ENCODE results near the gene ROR1.
A peak's percentile ranks its signal among the peaks of the same experiment; 100 is the strongest.

The ROR1 gene

GRCh38 chr1:63758791-63759190, 15.0 kb upstream of the ROR1 start:
- peaks cover 15% of the 10 kb centered on the region for H3K4me1 ChIP-seq (ENCODE audit: control insufficient read depth, insufficient read depth, low read length, poor library complexity, severe bottlenecking)
- no peaks in the 10 kb centered on the region for H3K36me3 ChIP-seq (ENCODE audit: control insufficient read depth, insufficient read depth, low read length)
- H3K4me3 ChIP-seq (ENCODE audit: extremely low read depth, insufficient read depth, low read length, poor library complexity, severe bottlenecking): no peak overlapping the region
- no peaks in the 10 kb centered on the region for H3K9me3 ChIP-seq (ENCODE audit: control insufficient read depth, low read length)
- H3K27ac ChIP-seq (ENCODE audit: low read depth, low read length, severe bottlenecking): no peak overlapping the region
- WGBS, 2 experiments (ENCODE audit: insufficient coverage in 2 of 2): 83 to 100% methylated on average over 2 to 3 of the region's 6 CpGs

- Histone ChIP-seq H3K4me1 (ENCODE audit: control insufficient read depth, insufficient read depth, low read length, poor library complexity, severe bottlenecking) (peaks cover 15% of the 10 kb centered on the region), H3K9me3 (ENCODE audit: control insufficient read depth, low read length) (no peaks in the 10 kb centered on the region), H3K4me3 (ENCODE audit: extremely low read depth, insufficient read depth, low read length, poor library complexity, severe bottlenecking) (no peak overlapping the region), H3K27ac (ENCODE audit: low read depth, low read length, severe bottlenecking) (no peak overlapping the region), H3K36me3 (ENCODE audit: control insufficient read depth, insufficient read depth, low read length) (no peaks in the 10 kb centered on the region)
Measured at GRCh38 chr1:63759778-63760177, 14.0 kb upstream of the ROR1 start.

- H3K27ac ChIP-seq (ENCODE audit: low read depth, low read length, severe bottlenecking): no peak overlapping the region
- no peaks in the 10 kb centered on the region for H3K9me3 ChIP-seq (ENCODE audit: control insufficient read depth, low read length)
- H3K36me3 ChIP-seq (ENCODE audit: control insufficient read depth, insufficient read depth, low read length): no peaks in the 10 kb centered on the region
- no peak overlapping the region for H3K4me3 ChIP-seq (ENCODE audit: extremely low read depth, insufficient read depth, low read length, poor library complexity, severe bottlenecking)
- H3K4me1 ChIP-seq (ENCODE audit: control insufficient read depth, insufficient read depth, low read length, poor library complexity, severe bottlenecking): peaks cover 5% of the 10 kb centered on the region
- no CpG with 5 or more reads among the region's 1 CpG for WGBS, 2 experiments (ENCODE audit: insufficient coverage in 2 of 2)
Measured at GRCh38 chr1:63770381-63770780, 3.4 kb upstream of the ROR1 start.

- 73 to 84% methylated on average over 2 to 3 of the region's 3 CpGs for WGBS, 2 experiments (ENCODE audit: insufficient coverage in 2 of 2)
- no peaks in the 10 kb centered on the region for H3K36me3 ChIP-seq (ENCODE audit: control insufficient read depth, insufficient read depth, low read length)
- H3K4me3 ChIP-seq (ENCODE audit: extremely low read depth, insufficient read depth, low read length, poor library complexity, severe bottlenecking): no peak overlapping the region
- H3K9me3 ChIP-seq (ENCODE audit: control insufficient read depth, low read length): no peaks in the 10 kb centered on the region
- peak overlapping the region; percentile 18 for H3K27ac ChIP-seq (ENCODE audit: low read depth, low read length, severe bottlenecking)
- H3K4me1 ChIP-seq (ENCODE audit: control insufficient read depth, insufficient read depth, low read length, poor library complexity, severe bottlenecking): peaks cover 12% of the 10 kb centered on the region
Measured at GRCh38 chr1:63772201-63772600, 1.6 kb upstream of the ROR1 start.

- H3K4me1 ChIP-seq (ENCODE audit: control insufficient read depth, insufficient read depth, low read length, poor library complexity, severe bottlenecking): peaks cover 12% of the 10 kb centered on the region
- 0 to 22% methylated on average over 1 of the region's 2 CpGs for WGBS, 2 experiments (ENCODE audit: insufficient coverage in 2 of 2)
- H3K4me3 ChIP-seq (ENCODE audit: extremely low read depth, insufficient read depth, low read length, poor library complexity, severe bottlenecking): no peak overlapping the region
- H3K36me3 ChIP-seq (ENCODE audit: control insufficient read depth, insufficient read depth, low read length): no peaks in the 10 kb centered on the region
- H3K9me3 ChIP-seq (ENCODE audit: control insufficient read depth, low read length): no peaks in the 10 kb centered on the region
- no peak overlapping the region for H3K27ac ChIP-seq (ENCODE audit: low read depth, low read length, severe bottlenecking)
Measured at GRCh38 chr1:63772876-63773275, 941 bp upstream of the ROR1 start.

- Histone ChIP-seq H3K4me1 (ENCODE audit: control insufficient read depth, insufficient read depth, low read length, poor library complexity, severe bottlenecking) (peaks cover 16% of the 10 kb centered on the region), H3K36me3 (ENCODE audit: control insufficient read depth, insufficient read depth, low read length) (no peaks in the 10 kb centered on the region), H3K9me3 (ENCODE audit: control insufficient read depth, low read length) (no peaks in the 10 kb centered on the region), H3K27ac (ENCODE audit: low read depth, low read length, severe bottlenecking) (no peak overlapping the region), H3K4me3 (ENCODE audit: extremely low read depth, insufficient read depth, low read length, poor library complexity, severe bottlenecking) (peak overlapping the region; percentile 72)
- 0 to 17% methylated on average over 3 to 4 of the region's 9 CpGs for WGBS, 2 experiments (ENCODE audit: insufficient coverage in 2 of 2)
Measured at GRCh38 chr1:63773496-63773814, 362 bp upstream of the ROR1 start.

GRCh38 chr1:63774617-63775417, 1.0 kb downstream of the ROR1 start:
- Histone ChIP-seq H3K9me3 (ENCODE audit: control insufficient read depth, low read length) (no peaks in the 10 kb centered on the region), H3K36me3 (ENCODE audit: control insufficient read depth, insufficient read depth, low read length) (no peaks in the 10 kb centered on the region), H3K27ac (ENCODE audit: low read depth, low read length, severe bottlenecking) (peak overlapping the region; percentile 37), H3K4me1 (ENCODE audit: control insufficient read depth, insufficient read depth, low read length, poor library complexity, severe bottlenecking) (peaks cover 28% of the 10 kb centered on the region), H3K4me3 (ENCODE audit: extremely low read depth, insufficient read depth, low read length, poor library complexity, severe bottlenecking) (peak overlapping the region; percentile 72)
- WGBS, 2 experiments (ENCODE audit: insufficient coverage in 2 of 2): 0 to 1% methylated on average over 47 to 56 of the region's 72 CpGs

GRCh38 chr1:63775418-63776127, 1.8 kb downstream of the ROR1 start:
- peak overlapping the region; percentile 37 for H3K27ac ChIP-seq (ENCODE audit: low read depth, low read length, severe bottlenecking)
- WGBS, 2 experiments (ENCODE audit: insufficient coverage in 2 of 2): 19% methylated on average over 2 to 3 of the region's 8 CpGs
- H3K36me3 ChIP-seq (ENCODE audit: control insufficient read depth, insufficient read depth, low read length): no peaks in the 10 kb centered on the region
- no peaks in the 10 kb centered on the region for H3K9me3 ChIP-seq (ENCODE audit: control insufficient read depth, low read length)
- peak overlapping the region; percentile 72 for H3K4me3 ChIP-seq (ENCODE audit: extremely low read depth, insufficient read depth, low read length, poor library complexity, severe bottlenecking)
- H3K4me1 ChIP-seq (ENCODE audit: control insufficient read depth, insufficient read depth, low read length, poor library complexity, severe bottlenecking): peaks cover 31% of the 10 kb centered on the region

GRCh38 chr1:63777286-63777685, 3.5 kb downstream of the ROR1 start:
- no peak overlapping the region for H3K27ac ChIP-seq (ENCODE audit: low read depth, low read length, severe bottlenecking)
- H3K4me1 ChIP-seq (ENCODE audit: control insufficient read depth, insufficient read depth, low read length, poor library complexity, severe bottlenecking): peaks cover 31% of the 10 kb centered on the region
- 50% methylated on average over 1 of the region's 2 CpGs; no CpG with 5 or more reads in 1 of the 2 experiments for WGBS, 2 experiments (ENCODE audit: insufficient coverage in 2 of 2)
- H3K36me3 ChIP-seq (ENCODE audit: control insufficient read depth, insufficient read depth, low read length): no peaks in the 10 kb centered on the region
- no peaks in the 10 kb centered on the region for H3K9me3 ChIP-seq (ENCODE audit: control insufficient read depth, low read length)
- H3K4me3 ChIP-seq (ENCODE audit: extremely low read depth, insufficient read depth, low read length, poor library complexity, severe bottlenecking): no peak overlapping the region

GRCh38 chr1:63777965-63778880, 4.4 kb downstream of the ROR1 start:
- Histone ChIP-seq H3K4me1 (ENCODE audit: control insufficient read depth, insufficient read depth, low read length, poor library complexity, severe bottlenecking) (peaks cover 30% of the 10 kb centered on the region), H3K27ac (ENCODE audit: low read depth, low read length, severe bottlenecking) (no peak overlapping the region), H3K4me3 (ENCODE audit: extremely low read depth, insufficient read depth, low read length, poor library complexity, severe bottlenecking) (no peak overlapping the region), H3K36me3 (ENCODE audit: control insufficient read depth, insufficient read depth, low read length) (no peaks in the 10 kb centered on the region), H3K9me3 (ENCODE audit: control insufficient read depth, low read length) (no peaks in the 10 kb centered on the region)
- WGBS, 2 experiments (ENCODE audit: insufficient coverage in 2 of 2): no CpG with 5 or more reads among the region's 3 CpGs

Data from mesodermal cell (in vitro differentiated cells).